Transverse colon (tissue), 4 donors: Measurements from ENCODE around the gene PLIN4.

Source experiments
- POLR2A ChIP-seq: fragments of 450-650 bp; IDR thresholded peaks from one replicate; pipeline ENCODE4 v1.6.1; 2016; ENCODE audit warnings: antibody characterized with exemption, mild to moderate bottlenecking, moderate library complexity
- POLR2AphosphoS5 ChIP-seq, 3 donors: sonication (generic); formaldehyde crosslinking; IDR thresholded peaks; one replicate each; pipeline ENCODE4 v1.6.1; 2016; ENCODE audit warnings: antibody characterized with exemption in 3 of 3
- TF ChIP-seq, protein P1 (sequence below), 5 experiments: fragments of 200-600 bp in 3 of 5; fragments of 450-650 bp in 2 of 5; sonication (generic) in 3 of 5; IDR thresholded peaks; 1 replicate in 2 of 5; 2 replicates in 3 of 5; pipeline ENCODE4 v1.5.1; 2016 to 2017; ENCODE audit warnings: antibody characterized with exemption in 5 of 5, inconsistent platforms in 3 of 5, mild to moderate bottlenecking in 2 of 5, moderate library complexity in 1 of 5

DNA sequence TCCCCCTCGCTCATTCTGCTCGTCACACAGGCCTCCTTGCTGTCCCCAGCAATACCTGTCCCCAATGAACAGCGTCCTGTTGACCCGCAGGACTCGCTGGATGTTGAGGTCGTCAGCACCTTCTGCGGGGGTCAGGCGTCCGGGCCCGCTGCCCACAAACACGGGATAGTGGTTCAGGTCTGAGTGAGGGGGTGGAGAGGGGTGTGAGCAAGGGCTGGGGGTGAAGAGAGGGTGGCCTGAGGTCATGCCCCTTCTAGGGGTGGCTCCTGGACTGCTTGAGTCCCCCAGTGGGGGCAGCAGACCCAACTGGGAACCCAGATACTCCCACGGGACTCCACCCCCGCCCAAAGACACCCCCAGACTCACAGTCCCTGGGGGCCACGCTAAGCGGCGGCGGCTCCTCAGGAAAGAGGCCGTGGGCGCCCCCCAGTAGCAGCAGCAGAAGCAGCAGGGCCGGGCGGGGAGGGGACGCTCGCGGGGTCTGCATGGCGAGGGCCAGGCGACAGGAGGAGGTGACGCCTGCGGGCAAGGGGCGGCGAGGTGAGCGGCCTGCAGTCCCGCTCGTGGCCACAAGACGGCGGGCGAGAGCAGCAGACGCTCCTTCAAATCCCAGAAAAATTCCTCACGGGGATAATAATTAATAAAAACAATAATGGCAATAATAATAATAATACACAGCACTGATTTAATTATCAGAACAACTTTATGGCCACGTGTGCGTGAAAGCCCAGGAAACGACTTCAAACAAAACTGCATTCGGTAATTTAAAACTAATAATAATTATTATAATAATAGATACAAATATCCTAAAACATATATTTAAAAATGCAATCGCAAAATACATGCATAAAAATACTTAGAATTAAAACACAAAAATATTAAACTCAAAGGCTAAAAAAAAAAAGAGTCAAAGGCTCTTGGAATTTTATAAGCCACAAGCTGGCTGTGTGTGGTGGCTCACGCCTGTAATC is 40.0 kb upstream of the PLIN4 start:
- TF ChIP-seq, protein P1, sequence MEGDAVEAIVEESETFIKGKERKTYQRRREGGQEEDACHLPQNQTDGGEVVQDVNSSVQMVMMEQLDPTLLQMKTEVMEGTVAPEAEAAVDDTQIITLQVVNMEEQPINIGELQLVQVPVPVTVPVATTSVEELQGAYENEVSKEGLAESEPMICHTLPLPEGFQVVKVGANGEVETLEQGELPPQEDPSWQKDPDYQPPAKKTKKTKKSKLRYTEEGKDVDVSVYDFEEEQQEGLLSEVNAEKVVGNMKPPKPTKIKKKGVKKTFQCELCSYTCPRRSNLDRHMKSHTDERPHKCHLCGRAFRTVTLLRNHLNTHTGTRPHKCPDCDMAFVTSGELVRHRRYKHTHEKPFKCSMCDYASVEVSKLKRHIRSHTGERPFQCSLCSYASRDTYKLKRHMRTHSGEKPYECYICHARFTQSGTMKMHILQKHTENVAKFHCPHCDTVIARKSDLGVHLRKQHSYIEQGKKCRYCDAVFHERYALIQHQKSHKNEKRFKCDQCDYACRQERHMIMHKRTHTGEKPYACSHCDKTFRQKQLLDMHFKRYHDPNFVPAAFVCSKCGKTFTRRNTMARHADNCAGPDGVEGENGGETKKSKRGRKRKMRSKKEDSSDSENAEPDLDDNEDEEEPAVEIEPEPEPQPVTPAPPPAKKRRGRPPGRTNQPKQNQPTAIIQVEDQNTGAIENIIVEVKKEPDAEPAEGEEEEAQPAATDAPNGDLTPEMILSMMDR (IDR thresholded peaks at IDR 0.05), result peak; percentile 96 to 100 (median 100)
- TF ChIP-seq POLR2A (no peak), POLR2AphosphoS5 (IDR thresholded peaks at IDR 0.05) (no peak)
